Suppressor macrophage (primary cell): ENCODE results near the gene TMEM87A.
A peak's percentile ranks its signal among the peaks of the same experiment; 100 is the strongest.

Experiments used
- DNase-seq, 4 experiments: peaks; one replicate each; pipeline ENCODE4 v3.0.0-alpha.2; 2020 to 2022

Gene TMEM87A

DNA sequence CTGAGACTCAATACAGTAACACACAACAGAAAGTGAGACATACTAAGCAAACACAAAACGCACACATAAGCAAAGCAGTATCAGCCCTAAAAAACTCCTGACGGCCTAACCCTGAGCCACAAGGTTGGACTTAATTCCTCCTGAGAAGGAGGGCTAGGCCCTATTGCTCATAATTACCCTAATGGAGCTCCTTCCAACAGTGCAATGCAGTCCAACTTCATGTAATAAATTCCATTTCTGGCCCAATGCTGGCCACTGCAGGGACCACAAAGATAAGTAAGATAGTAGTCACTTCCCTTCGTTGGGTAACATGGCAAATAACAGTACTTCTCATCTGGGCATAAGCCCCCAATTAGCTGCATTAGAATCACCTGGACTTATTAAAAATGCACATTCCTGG, 69.3 kb downstream of the TMEM87A start:
- no peak for DNase-seq

DNA sequence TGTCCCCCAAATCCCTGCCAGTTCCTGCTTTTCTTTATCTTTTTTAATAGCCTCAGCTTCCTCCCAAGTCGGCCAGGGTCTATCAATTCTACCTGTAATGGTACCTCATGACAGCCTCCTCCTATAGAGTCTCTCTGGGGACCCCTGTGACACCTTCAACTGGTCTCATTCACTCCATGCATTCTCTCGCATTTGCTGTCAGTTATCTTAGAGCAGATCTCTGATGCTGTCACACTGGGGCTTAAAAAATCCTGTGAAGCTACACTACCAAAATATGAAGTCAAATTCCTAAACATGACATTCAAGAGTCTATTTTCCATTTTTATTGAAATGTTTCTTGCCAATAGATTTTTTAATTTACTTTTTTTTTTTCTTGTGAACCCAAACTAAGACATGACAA, 70.6 kb downstream of the TMEM87A start:
- no peak for DNase-seq

DNA sequence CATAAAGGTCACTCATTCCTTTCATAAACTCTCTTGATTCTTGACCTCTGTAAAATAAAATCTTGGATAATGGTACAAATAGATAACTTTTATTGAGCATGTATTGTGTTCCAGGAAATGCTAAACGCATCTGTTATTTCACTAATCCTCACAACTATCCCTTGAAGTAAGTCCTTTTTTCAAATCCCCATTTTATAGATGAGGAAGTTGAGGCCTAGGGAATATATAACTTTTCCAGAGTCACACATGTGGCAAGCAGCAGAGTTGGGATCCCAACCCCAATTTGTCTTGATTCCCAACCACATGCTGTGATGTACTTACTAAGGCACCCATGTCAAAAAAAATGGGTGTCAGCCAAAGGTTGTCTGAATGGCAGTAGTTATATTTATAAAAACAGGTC, 71.4 kb downstream of the TMEM87A start:
- DNase-seq = no peak

DNA sequence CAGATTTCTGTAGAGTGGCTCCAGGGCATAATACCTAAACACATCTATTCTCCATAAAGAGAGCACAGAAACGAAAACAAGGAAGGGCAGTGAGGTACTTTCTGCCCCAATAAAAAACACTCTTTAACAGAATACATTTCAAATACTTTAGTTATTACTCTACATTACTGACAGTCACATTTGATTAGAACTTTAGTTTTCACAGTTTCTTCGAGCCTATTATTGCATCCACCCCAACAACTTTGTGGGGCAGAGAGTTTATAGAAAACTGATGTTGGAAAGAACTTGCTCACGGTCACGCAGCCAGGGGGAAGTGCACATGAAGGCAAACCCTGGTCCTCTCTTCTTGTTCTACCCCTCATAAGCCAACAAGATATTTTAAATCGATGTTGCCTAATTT, 74.1 kb downstream of the TMEM87A start:
- DNase-seq = no peak

DNA sequence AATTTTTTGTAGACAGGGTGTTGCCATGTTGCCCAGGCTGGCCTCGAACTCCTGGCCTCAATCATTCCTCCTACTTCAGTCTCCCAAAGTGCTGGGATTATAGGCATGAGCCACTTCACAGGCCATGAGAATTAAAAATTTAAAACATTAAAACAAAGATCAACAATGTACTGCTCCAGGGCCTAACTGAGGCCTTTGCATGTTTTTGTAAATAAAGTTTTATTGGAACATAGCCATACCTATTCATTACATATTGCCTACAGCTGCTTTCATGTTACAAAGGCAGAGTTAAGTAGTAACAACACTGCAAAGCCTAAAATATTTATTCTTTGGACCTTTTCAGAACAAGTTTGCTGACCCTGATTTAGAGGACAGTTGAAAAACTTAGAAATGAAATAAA, 74.7 kb downstream of the TMEM87A start:
- no peak for DNase-seq

DNA sequence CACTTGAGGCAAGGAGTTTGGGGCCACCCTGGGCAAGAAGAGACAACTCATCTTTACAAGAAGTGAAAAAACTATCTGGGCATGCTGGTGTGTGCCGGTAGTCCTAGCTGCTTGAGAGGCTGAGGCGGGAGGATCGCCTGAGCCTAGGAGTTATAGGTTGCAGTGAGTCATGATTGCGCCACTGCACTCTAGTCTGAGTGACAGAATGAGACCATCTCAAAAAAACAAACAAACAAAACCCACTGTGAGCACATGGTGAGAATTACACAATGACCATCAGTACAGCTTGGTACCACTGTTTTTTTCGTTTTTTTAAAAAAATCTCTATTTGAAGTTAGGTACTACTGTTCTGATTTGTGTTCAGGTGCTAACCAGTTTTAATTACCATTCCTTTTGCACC, 78.7 kb downstream of the TMEM87A start:
- DNase-seq = peak; percentile 46 to 72 (median 66)

DNA sequence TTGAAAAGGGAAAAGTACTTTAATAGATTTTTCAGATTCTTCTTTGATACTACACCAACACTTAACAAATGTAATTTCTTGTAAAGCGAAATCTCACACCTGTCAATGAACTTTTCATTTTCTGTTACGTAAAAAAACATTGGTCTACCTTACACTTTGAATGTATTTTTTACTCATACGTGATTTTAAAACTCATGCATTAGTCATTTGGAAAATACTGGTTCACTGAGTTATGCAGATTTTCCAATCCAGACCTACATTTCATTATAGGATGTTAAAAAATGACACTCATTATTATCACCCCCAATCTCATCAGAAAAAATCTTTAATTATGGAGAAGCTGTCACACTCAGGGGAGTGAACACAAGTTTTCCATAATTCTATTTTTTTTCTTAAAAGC, 79.8 kb downstream of the TMEM87A start:
- DNase-seq = no peak

DNA sequence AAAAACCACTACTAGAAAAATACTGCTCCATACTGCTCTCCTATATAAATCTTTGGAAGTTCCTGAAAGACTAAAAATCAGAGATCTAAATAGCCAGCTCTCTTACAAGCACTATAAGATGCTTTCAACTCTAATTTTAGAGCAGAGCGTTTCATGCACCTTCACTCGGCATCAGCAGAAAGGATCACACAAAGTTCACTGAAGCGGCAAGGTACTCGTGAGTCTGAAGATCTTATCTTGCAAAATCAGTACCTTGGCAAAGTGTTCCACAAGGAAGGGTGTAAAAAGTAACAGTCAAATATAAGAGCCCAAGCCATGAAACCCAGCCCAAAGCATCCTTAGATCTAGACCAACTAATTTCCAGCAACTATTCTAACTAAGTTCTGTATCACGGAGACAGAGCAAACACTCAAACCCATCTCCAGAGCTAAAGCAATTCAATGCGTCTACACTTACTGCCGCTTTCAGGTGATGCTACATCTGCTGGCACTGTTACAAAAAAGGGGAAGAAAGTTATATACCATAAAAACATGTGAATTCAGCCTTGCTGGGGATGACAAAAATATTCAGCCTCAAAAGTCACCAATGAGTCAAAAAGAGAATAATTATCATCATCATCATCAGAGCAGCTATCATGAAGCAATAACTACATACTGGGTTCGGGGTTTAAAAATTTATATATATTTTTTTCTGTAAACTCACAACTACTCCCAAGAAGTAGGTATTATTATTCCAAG, 81.5 kb downstream of the TMEM87A start:
- DNase-seq = no peak

DNA sequence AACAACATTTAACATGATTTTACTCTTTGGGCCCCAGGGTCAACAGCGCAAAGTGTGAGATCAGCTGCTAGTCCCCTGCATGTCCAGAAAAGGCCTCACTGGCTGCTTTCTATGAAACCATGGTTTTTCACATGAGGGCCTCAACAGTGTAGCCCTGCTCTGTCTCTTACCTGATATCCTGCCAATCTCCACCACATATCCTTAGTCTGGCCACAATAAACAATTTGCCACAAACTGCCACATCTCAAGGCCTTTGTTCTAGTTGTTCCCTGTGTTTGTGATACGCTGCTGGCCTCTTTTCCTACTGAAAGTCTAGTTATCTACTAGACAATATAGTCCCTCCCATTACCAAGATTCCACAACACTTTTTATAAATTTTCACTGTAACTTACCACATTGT, 82.9 kb downstream of the TMEM87A start:
- no peak for DNase-seq

DNA sequence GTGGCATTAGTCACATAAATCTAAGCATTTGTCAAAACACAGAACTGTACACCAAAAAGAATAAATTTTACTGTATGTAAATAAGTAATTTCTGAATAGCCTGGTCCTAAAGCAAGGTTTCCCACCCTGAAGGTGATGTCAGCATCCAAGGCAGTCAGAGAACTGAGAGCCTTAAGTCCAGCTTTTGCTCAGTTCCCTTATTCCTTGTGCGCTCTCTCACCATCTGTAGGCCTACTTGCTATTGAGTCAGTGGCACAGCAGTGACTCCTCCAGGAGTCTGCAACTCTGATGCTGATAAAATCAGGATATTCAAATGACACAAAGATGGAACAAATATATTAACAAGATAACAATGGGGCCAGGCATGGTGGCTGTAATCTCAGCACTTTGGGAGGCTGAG, 87.4 kb downstream of the TMEM87A start:
- peak; percentile 39 to 78 (median 58) for DNase-seq

DNA sequence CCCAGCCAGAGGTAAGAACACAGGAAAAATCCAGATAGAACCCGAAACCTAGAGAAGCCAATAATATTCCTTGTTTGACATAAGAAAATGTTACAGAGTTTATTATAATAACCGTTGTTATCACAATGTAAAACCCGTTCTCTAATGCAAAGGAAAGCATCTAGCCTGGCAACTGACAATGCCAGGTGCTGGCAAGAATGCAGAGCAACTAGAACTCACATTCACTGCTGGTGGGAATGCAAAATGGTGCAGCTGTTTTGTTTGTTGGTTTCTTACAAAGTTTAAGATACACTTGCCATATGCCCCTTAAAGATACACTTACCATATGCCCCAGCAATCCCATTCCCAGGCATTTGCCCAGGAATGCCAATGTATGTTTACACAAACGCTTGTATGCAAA, 88.5 kb downstream of the TMEM87A start:
- DNase-seq = no peak

DNA sequence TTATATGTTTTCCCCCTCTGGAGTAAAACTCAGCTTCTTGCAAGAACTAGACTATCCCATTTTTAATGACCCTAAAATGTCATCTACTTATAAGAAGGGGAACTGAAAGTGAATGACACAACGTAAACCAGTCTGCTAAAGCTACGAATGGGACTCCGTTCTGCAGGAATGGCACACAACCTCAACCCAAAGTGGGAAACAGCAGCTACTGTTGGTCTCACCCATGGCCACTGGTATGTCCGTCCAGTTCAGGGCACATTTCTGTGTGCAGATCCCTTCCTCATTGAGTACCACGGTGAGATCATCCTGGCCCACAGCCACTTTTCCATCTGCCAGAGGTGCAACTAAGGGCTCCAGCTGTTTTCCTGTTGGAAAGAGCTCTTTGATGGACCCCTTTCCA, 88.9 kb downstream of the TMEM87A start:
- DNase-seq = peak; percentile 80 to 95 (median 90)

DNA sequence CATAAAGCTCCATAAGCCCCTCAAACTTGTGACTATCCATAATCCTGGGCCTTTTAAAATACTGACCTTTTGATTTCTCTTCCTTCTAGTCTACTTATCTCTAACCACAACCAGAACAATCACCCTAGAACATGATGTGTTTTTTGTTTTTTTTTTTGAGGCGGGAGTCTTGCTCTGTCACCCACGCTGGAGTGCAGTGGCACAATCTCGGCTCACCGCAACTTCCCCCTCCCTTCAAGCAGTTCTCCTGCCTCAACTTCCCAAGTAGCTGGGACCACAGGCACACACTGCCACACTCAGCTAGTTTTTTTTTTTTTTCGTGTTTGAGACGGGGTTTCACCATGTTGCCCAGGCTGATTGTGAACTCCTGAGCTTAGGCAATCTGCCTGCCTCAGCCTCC, 90.3 kb downstream of the TMEM87A start:
- peak; percentile 54 to 79 (median 76) for DNase-seq

DNA sequence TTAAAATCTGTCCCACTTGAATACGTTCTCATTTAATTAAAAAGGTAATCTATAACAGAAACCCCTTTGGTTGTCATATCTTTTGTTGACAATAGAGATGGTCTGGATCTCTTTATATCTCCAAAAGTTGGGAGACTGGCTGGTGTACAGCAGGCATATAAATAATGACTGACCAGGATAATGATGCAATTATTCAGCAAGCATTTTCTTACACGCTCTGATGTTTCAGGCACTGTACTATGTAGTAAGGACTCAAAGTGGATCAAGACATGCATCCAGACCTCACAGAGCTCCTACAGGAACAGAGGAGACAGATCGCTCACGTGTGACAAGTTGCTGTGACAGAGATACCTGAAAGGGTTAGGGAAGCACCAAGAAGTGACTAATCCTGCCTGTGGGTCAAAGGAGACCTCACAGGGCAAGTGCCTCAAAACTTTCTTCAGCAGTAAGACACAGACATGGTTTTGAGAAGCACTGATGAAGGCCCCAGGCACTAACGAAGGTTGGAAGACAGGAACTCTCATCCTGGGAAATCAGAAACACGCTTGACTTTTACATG, 90.8 kb downstream of the TMEM87A start:
- DNase-seq = peak in 2 of 4 experiments; percentile 19 to 52

DNA sequence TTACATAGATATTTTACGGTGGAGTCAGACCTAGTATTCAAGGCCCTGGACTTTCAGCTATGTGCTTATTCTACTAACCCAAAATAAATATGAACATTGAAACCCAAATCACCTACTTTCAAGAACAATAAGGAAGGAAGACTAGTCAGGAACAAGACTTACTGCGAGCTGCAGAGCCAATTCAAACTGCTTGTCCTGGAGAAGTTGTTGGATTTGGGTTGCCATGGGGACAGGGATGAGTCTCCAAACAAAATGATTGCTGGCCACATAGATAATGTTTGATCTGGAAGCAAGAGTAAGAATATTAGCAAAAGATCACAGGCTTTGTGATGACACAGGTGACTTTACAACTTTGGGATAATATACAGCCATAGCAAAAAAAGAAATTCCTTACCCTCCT, 95.2 kb downstream of the TMEM87A start:
- no peak for DNase-seq

DNA sequence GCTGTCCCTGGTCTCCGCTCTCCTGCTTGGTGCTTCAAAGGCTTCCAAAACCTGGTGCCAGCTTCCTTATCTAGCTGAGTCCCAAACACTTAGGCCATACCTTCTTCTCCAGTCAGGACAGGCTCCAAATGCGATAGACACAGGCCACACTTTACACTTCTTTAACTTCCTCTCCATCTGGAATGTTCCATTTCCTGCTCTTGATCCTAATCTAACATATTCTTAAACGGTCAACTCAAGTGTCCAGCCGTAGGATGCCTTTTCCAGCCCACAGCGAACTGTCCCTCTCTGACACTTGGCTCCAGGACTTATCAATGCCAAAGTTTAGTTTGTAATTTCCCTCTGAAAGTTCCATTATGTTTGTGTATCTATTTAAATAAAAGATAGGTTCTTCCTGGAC, 97.6 kb downstream of the TMEM87A start:
- DNase-seq = no peak

DNA sequence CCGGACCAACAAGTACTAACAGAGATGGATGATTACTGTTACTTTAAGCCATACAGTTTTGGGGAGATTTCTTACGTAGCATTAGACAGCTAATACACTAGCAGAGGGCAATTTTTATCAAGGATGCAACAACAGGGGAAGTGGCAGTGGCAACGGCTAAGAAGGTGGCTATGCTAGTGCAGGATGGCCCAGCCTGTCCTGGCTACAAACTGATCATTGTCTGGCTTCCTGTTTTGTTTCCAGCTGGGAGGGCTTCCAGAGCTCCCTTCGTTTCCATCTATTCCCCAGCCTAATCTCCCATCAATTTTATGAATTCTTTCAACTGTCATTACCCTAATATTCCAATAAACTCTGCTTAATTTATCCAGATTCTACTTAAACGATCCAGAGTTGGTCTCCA, 100.8 kb downstream of the TMEM87A start:
- DNase-seq = no peak

DNA sequence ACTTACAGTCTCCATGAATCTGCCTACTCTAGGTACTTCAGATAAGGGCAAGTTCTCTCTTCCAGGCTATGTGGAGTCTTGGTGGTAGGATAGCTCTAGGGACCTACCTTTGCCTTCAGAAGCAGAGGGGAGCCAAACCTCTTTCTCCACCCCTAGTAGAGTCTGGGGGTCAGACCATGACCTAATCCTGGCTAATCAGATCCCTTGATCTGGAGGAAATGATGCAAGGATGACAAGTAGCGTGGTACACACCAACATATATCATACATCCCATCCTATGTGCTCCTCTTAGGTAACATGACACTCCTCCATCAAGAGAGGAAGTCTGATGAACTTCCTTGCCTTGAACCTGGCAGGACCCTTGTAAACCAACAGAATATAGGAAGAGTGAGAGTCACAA, 101.4 kb downstream of the TMEM87A start:
- DNase-seq = no peak

DNA sequence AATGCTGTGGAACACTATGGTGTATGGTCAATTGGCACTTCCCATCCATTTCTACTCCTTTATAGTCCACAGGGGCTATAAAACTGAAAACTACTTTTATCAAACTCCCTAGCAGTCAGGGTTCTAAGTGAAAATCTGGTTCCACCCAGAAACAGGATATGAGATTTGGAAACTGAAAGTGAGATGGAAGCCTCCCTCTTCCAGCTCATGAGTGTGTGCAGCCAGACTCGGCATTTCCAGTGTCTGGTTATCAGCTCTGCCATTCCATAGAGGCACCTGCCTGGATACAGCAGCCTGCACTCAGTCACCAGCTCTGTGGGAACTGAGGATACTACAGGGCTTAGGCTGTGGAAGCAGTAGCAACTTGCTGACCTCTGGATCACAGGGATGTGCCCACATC, 102.1 kb downstream of the TMEM87A start:
- DNase-seq = peak in 2 of 4 experiments; percentile 5 to 38

DNA sequence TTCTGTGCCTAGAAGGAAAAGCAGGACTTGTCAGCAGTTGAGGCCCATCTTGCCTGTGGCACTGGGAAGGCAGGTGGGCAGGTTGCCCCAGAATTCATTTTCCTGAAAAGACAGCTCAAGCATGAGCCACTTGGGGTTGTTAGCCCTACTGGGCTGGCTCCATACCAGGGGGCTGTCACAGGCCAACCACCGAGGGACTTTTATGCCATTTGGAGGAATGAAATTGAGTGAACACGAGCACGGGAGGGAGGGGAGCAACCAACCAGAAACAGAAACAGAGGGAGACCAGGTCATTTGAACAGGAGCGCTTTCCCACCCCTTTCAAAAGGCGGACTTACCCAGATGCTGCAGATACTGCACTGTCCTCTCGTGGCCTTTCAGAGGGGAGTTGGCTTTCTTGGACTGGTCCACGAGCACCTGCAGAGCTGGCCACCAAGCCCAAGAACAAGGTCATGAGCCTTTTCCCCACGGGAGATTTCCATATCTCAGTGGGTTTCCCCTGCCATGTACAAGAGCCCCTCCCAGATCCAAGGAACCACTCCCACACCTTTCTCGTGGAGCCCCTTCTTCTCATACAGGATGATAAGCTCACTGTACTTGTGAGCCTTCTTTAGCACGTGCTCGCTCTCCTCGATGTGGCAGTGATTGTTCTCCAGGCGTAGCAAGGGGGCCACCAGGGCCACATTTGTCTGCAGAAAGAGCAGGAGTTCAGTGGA, 106.8 kb downstream of the TMEM87A start:
- no peak for DNase-seq

DNA sequence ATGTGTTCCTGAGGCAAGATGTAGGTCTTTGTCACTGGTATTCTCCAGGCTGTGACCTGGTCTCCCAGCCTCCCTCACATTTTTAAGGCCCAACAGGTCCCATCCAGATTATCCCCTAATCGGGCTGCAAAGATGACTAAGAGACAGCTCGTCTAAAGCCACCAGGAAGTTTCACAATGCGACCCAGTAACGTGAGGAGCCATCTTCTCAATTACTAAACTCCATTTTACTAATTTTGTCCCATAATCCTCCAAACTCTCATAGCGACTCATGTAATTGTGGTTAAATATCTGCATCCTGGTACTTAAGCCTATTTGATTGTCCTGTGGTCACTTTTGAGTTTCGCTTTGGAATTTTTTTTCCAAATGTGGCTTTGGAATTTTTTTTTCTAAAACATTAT, 108.1 kb downstream of the TMEM87A start:
- DNase-seq = peak; percentile 41 to 65 (median 58)

DNA sequence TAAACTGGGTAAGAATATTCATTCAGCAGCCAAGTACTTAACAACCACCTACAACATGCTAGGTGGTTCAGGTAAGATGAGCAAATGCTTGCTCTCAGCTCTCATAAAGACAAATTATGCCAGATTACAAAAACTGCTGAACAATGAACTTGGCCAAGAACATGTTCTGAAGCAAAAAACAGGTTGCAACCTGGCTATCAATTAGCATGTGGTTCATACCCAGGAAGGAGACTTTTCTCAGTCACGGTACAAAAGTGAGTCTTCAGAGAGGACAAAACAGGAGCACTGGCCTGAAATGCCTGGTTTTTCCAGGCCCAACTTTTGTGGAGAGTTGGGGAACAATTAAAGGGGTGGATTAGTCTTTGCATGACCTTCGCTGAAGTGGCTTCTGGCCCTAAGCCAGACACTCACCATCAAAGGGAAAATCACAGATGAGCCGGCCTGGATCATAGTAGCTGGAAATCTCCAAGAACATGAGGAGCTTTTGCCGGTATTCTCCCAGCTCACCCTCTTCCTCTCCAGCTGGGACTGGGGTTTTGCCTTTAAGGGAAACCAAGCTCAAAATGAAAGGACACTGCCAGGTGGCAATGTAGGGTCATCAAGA, 109.2 kb downstream of the TMEM87A start:
- no peak for DNase-seq

DNA sequence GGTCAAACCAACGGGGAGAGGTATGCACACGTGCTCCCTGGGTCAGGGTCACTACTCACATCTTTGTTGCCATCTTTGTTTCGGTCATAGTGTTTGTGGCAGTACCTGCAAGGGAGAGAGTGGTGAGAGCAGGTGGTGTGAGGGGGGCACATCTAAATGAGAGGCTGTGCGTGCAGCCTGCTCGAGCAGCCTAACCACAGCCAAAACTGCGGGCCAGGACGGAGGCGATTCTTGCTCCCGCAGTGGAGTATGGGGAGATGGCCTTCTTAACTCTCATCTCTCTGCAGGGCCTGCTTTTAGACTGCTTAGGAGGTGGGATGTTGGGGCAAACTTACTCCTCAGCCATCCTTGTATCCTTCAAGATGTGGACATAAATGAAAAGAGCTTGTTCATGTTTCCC, 109.9 kb downstream of the TMEM87A start:
- DNase-seq = no peak
